Mammary epithelial cell (primary cell): ENCODE results near the gene HPS1.

Experiments
- EZH2 ChIP-seq: IDR thresholded peaks from 2 replicates; pipeline ENCODE4 v1.6.1; 2012; ENCODE audit warnings: low read length, inconsistent platforms, borderline replicate concordance
- TF ChIP-seq, protein P1 (sequence below), 2 donors: IDR thresholded peaks in 1 of 2; conservative IDR thresholded peaks in 1 of 2; 2 replicates each; pipeline ENCODE4 v1.5.1; 2011 to 2012; ENCODE audit warnings: inconsistent platforms in 2 of 2, low read length in 2 of 2, mild to moderate bottlenecking in 2 of 2, control low read depth in 1 of 2, low read depth in 1 of 2; ENCODE audit not compliant: insufficient read depth in 1 of 2; ENCODE audit errors: extremely low read depth in 1 of 2

DNA sequence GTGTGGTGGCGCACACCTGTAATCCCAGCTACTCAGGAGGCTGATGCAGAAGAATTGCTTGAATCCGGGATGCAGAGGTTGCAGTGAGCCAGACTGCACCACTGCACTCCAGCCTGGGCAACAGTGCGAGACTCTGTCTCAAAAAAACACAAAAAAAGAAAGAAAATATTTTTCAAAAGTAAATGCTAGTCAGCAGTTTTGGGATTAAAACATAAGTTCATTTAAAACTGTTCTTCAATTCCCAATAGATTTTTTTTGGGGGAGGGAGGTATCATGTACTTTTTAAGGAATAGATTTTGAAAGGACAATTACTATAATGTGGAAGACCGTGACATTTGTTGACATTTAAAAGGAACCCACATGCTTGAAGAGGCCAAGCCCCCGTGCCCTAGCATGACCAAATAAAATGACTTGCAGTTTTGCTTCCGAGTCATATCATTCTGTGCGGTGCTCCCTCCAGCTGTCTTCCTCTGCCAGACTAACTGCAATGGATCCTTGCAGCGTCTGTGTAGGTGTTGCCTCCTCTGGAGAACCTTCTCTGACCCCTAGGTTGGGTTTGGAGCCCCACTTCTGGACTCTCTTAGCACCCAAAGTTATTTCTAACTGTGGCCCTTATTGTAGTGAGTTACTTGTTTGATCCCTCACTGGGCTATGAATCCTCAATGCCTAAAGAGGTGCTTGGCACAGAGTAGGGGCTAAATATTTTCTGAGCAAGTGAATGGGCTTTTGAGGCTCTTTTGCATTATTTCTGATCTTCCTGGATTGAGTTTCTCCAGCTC lies 17.4 kb upstream of the HPS1 start:
- TF ChIP-seq EZH2 = no peak
- TF ChIP-seq, protein P1, sequence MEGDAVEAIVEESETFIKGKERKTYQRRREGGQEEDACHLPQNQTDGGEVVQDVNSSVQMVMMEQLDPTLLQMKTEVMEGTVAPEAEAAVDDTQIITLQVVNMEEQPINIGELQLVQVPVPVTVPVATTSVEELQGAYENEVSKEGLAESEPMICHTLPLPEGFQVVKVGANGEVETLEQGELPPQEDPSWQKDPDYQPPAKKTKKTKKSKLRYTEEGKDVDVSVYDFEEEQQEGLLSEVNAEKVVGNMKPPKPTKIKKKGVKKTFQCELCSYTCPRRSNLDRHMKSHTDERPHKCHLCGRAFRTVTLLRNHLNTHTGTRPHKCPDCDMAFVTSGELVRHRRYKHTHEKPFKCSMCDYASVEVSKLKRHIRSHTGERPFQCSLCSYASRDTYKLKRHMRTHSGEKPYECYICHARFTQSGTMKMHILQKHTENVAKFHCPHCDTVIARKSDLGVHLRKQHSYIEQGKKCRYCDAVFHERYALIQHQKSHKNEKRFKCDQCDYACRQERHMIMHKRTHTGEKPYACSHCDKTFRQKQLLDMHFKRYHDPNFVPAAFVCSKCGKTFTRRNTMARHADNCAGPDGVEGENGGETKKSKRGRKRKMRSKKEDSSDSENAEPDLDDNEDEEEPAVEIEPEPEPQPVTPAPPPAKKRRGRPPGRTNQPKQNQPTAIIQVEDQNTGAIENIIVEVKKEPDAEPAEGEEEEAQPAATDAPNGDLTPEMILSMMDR (conservative IDR thresholded peaks at IDR 0.05 in 1 of 2, IDR thresholded peaks at IDR 0.05 in 1 of 2; ENCODE audit: extremely low read depth in 1 of 2, insufficient read depth in 1 of 2, low read depth in 1 of 2, low read length in 2 of 2) = no peak
